Astrocyte (in vitro differentiated cells and primary cell): ENCODE measurements around the gene SLC18A3.

Experiments
- CTCF ChIP-seq: IDR thresholded peaks from 2 replicates; pipeline ENCODE4 v1.5.1; 2011; ENCODE audit warnings: low read depth, mild to moderate bottlenecking, inconsistent platforms, low read length, moderate library complexity; ENCODE audit not compliant: insufficient read depth
- EZH2 ChIP-seq: IDR thresholded peaks from 2 replicates; pipeline ENCODE4 v1.6.1; 2012; ENCODE audit warnings: mild to moderate bottlenecking, low read length, inconsistent platforms; ENCODE audit not compliant: insufficient read depth

GRCh38 chr10:49571388-49571787 lies 38.7 kb upstream of the SLC18A3 start:
- TF ChIP-seq CTCF: no peak
- TF ChIP-seq EZH2: no peak
